Loucy (cell line): ENCODE measurements around the gene BRD2.

Experiments used
- H2AFZ ChIP-seq: fragments of 200-600 bp; sonication (generic); 2 replicates; pipeline ENCODE4 v1.6.0; 2016; ENCODE audit warnings: antibody characterized with exemption, mild to moderate bottlenecking, low read length, moderate library complexity
- H3F3A ChIP-seq: fragments of 200-600 bp; 2 replicates; pipeline ENCODE4 v1.6.0; 2016; ENCODE audit warnings: antibody characterized with exemption, low read depth, mild to moderate bottlenecking
- H3K27me3 ChIP-seq: fragments of 200-600 bp; sonication (generic); 2 replicates; pipeline ENCODE4 v1.6.1; 2014; ENCODE audit warnings: low read length, mild to moderate bottlenecking; ENCODE audit not compliant: insufficient read depth, poor library complexity, severe bottlenecking
- H3K36me3 ChIP-seq: fragments of 200-600 bp; sonication (generic); 2 replicates; pipeline ENCODE4 v1.6.1; 2016; ENCODE audit warnings: low read length; ENCODE audit not compliant: insufficient read depth
- H3K4me1 ChIP-seq: fragments of 200-600 bp; sonication (generic); 2 replicates; pipeline ENCODE4 v1.5.1; 2014; ENCODE audit warnings: low read length, mild to moderate bottlenecking; ENCODE audit not compliant: insufficient read depth, poor library complexity, severe bottlenecking
- H3K4me2 ChIP-seq: fragments of 200-600 bp; sonication (generic); 2 replicates; pipeline ENCODE4 v1.6.0; 2014; ENCODE audit warnings: antibody characterized with exemption, low read length, low read depth, mild to moderate bottlenecking; ENCODE audit not compliant: poor library complexity, severe bottlenecking
- H3K4me3 ChIP-seq: fragments of 200-600 bp; sonication (generic); 2 replicates; pipeline ENCODE4 v1.5.1; 2014; ENCODE audit warnings: low read length, mild to moderate bottlenecking, mixed read lengths; ENCODE audit not compliant: poor library complexity, severe bottlenecking
- H3K79me2 ChIP-seq: fragments of 200-600 bp; sonication (generic); 2 replicates; pipeline ENCODE4 v1.6.1; 2014; ENCODE audit warnings: low read length; ENCODE audit not compliant: insufficient read depth
- H3K9ac ChIP-seq: fragments of 200-600 bp; sonication (generic); 2 replicates; pipeline ENCODE4 v1.6.0; 2014; ENCODE audit warnings: mild to moderate bottlenecking, low read depth, low read length, moderate library complexity; ENCODE audit not compliant: poor library complexity, severe bottlenecking
- H3K9me2 ChIP-seq: fragments of 200-600 bp; sonication (generic); replicated peaks from 2 replicates; pipeline ENCODE4 v1.6.1; 2016; ENCODE audit warnings: low read depth, low read length, mixed read lengths
- H3K9me3 ChIP-seq: fragments of 200-600 bp; sonication (generic); 2 replicates; pipeline ENCODE4 v1.6.1; 2014; ENCODE audit warnings: mild to moderate bottlenecking, antibody characterized with exemption, low read length, low read depth; ENCODE audit not compliant: insufficient read depth
- H4K20me1 ChIP-seq: fragments of 200-600 bp; sonication (generic); 2 replicates; pipeline ENCODE4 v1.6.0; 2014; ENCODE audit warnings: antibody characterized with exemption, low read length, mild to moderate bottlenecking; ENCODE audit not compliant: insufficient read depth, poor library complexity, severe bottlenecking
- CTCF ChIP-seq: fragments of 200-600 bp; sonication (generic); conservative IDR thresholded peaks from 2 replicates; pipeline ENCODE4 v1.5.1; 2014; ENCODE audit warnings: mild to moderate bottlenecking, antibody characterized with exemption, low read length
- EZH2phosphoT487 ChIP-seq: fragments of 200-600 bp; IDR thresholded peaks from 2 replicates; pipeline ENCODE4 v1.6.1; 2018; ENCODE audit warnings: antibody characterized with exemption, mild to moderate bottlenecking, moderate library complexity, borderline replicate concordance

Gene BRD2

DNA sequence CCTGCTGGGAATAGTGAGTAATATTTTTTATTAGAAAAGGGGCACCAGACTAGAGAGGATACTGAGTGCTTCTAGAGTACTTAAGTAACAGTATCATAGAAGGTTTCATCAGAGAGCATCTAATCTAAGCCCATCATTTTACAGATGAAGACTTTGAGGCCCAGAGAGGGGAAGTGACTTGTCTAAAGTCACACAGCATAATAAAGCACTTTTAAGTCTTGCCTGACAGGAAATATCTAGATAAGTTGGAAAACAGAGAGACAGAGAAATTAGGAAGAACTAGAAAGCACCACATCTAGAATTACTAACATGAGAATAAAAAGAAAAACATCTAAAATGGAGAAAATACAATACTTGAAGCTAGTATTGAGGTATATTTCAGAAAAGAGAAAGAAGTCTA lies 21.5 kb upstream of the BRD2 start:
- Histone ChIP-seq H3K9ac (no peak overlapping the region), H3K79me2 (no peaks in the 10 kb centered on the region), H4K20me1 (no peaks in the 10 kb centered on the region), H3K36me3 (no peaks in the 10 kb centered on the region), H2AFZ (no peak overlapping the region), H3K4me3 (no peak overlapping the region), H3K4me1 (peaks cover 39% of the 10 kb centered on the region), H3K9me2 (no peaks in the 10 kb centered on the region), H3F3A (no peaks in the 10 kb centered on the region), H3K9me3 (no peaks in the 10 kb centered on the region), H3K4me2 (no peak overlapping the region), H3K27me3 (no peaks in the 10 kb centered on the region)
- TF ChIP-seq CTCF = no peak
- TF ChIP-seq EZH2phosphoT487 = no peak

DNA sequence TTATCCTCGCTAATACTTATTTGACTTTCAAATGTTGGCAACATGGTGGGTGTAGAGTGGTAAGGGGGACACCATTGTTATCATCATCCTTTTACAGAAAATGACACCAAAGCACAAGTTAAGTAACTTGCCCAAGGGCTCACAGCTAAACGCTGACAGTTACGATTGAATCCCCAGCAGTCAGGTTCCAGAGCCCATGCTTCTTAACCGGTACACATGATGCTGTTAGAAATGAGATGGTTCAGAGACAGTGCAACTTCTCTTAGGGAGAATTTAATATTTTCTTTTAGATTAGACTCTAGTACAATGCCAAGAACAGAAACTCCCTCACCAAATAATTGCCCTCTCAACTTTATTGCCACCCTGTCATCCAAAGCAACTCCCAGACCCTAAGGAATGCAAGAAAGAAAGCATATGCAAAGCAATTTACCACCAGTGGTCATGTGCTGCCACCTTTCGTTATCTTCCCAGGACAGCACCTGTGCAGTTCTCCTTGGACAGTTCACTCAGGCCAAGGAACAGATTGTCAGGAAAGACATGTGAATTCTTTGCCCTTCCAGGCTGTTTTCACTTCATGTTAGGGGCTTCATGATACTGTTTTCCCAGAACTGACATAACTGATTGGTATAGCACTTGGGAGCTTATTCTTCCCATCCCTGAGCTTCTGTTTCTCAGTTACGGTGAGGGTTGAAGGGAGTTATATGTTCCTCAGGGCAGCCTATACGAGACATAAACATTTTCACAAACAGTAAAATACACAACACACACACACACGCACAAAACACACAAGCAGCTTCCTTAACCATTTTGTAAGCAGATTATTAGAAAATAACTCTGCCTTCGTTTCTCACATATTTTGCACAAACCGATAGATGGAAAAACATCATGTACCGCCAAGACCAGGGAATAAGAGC lies 20.6 kb upstream of the BRD2 start:
- no peaks in the 10 kb centered on the region for H3K36me3 ChIP-seq
- no peaks in the 10 kb centered on the region for H4K20me1 ChIP-seq
- peaks cover 36% of the 10 kb centered on the region for H3K4me1 ChIP-seq
- TF ChIP-seq EZH2phosphoT487 (no peak), CTCF (peak; percentile 97)
- H2AFZ ChIP-seq = no peak overlapping the region
- H3K79me2 ChIP-seq = no peaks in the 10 kb centered on the region
- no peak overlapping the region for H3K9ac ChIP-seq
- no peaks in the 10 kb centered on the region for H3K9me3 ChIP-seq
- no peak overlapping the region for H3K4me3 ChIP-seq
- H3F3A ChIP-seq = no peaks in the 10 kb centered on the region
- no peak overlapping the region for H3K4me2 ChIP-seq
- H3K9me2 ChIP-seq = no peaks in the 10 kb centered on the region
- no peaks in the 10 kb centered on the region for H3K27me3 ChIP-seq

DNA sequence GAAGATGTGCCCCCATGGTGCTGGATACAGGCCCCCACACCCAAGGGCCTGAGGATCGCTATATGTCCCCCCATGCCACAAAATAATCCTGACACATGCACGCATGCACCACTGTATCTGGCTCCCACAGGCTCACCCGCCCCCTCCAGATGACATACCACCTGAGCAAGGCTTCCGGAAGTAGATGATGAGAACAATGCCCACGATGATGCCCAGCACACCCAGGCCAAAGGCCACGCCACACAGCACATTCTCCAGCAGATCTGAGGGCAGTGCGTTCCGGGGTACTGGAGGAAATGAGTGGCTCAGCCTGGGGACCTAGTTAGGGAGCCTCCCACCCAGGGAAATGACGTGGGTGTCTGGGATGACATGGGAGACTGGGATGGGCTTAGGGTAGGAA lies 19.3 kb upstream of the BRD2 start:
- no peak overlapping the region for H3K4me3 ChIP-seq
- no peaks in the 10 kb centered on the region for H4K20me1 ChIP-seq
- H3K9me2 ChIP-seq = no peaks in the 10 kb centered on the region
- no peaks in the 10 kb centered on the region for H3K36me3 ChIP-seq
- no peak overlapping the region for H3K4me2 ChIP-seq
- no peaks in the 10 kb centered on the region for H3K79me2 ChIP-seq
- H3K4me1 ChIP-seq = peaks cover 27% of the 10 kb centered on the region
- H3F3A ChIP-seq = no peaks in the 10 kb centered on the region
- no peak overlapping the region for H3K9ac ChIP-seq
- H3K9me3 ChIP-seq = no peaks in the 10 kb centered on the region
- TF ChIP-seq CTCF (no peak), EZH2phosphoT487 (no peak)
- no peaks in the 10 kb centered on the region for H3K27me3 ChIP-seq
- H2AFZ ChIP-seq = no peak overlapping the region
